PFSK-1 (cell line): ENCODE data around the gene CLDN20.

Source experiments
- POLR2AphosphoS5 ChIP-seq: IDR thresholded peaks from 2 replicates; pipeline ENCODE4 v1.6.1; 2012; ENCODE audit warnings: low read depth, mild to moderate bottlenecking, control low read depth, low read length, moderate library complexity
- TAF1 ChIP-seq: IDR thresholded peaks from 2 replicates; pipeline ENCODE4 v1.6.1; 2012; ENCODE audit warnings: low read length, control low read depth, borderline replicate concordance; ENCODE audit not compliant: insufficient read depth

DNA sequence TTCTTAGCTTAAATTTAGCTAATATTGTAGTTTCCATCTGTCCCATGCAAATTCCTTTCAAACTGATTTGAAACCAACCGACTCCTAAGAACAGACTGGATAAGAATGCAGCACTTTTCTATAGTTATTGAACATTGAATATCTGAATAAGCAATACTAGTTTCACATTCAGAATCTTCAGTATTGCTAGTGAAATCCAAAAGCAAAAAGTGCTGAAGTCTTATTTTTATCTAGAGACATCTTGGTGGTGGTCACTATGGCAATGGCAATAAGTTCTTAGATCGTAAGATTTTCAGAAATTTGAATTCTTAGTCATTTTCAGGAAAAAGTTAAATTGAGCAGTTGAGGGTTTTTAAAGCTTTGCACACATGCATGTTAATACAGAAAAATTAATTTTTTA, 47.8 kb downstream of the CLDN20 start:
- TF ChIP-seq POLR2AphosphoS5 (no peak), TAF1 (no peak)
